Fibroblast of mammary gland (primary cell): ENCODE measurements around the gene HILPDA.
"Not testable (repeated sequence)": the region's sequence is repeated elsewhere in the genome, so short reads cannot be mapped to it uniquely, and the experiment has no call there.

ENCODE experiments used
- DNase-seq: peaks from one replicate; pipeline ENCODE4 v3.0.0-alpha.2; 2010; ENCODE audit warnings: low read depth
- H3K4me3 ChIP-seq: 2 replicates; pipeline ENCODE4 v1.5.1; 2011; ENCODE audit warnings: low read depth, mild to moderate bottlenecking, low read length, moderate library complexity; ENCODE audit not compliant: control insufficient read depth
- CTCF ChIP-seq: conservative IDR thresholded peaks from 2 replicates; pipeline ENCODE4 v1.5.1; 2011; ENCODE audit warnings: low read depth, low read length, inconsistent platforms; ENCODE audit not compliant: control insufficient read depth, insufficient read depth

Gene HILPDA

DNA sequence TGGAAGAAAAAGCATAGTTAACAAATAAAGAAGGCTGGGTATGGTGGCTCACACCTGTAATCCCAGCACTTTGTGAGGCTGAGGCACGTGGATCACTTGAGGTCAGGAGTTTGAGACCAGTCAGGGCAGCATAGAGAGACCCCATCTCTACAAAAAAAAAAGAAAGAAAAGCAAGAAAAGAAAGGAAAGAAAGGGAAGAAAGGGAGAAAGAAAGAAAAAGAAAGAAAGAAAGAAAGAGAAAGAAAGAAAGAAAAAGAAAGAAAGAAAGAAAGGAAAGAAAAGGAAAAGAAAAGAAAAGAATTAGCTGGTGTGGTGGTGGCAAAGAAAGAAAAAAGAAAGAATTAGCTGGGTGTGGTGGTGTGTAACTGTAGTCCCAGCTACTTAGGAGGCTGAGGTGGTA is 3.1 kb upstream of the HILPDA start:
- no peak overlapping the region for H3K4me3 ChIP-seq
- DNase-seq, result no peak
- no peak for TF ChIP-seq CTCF

DNA sequence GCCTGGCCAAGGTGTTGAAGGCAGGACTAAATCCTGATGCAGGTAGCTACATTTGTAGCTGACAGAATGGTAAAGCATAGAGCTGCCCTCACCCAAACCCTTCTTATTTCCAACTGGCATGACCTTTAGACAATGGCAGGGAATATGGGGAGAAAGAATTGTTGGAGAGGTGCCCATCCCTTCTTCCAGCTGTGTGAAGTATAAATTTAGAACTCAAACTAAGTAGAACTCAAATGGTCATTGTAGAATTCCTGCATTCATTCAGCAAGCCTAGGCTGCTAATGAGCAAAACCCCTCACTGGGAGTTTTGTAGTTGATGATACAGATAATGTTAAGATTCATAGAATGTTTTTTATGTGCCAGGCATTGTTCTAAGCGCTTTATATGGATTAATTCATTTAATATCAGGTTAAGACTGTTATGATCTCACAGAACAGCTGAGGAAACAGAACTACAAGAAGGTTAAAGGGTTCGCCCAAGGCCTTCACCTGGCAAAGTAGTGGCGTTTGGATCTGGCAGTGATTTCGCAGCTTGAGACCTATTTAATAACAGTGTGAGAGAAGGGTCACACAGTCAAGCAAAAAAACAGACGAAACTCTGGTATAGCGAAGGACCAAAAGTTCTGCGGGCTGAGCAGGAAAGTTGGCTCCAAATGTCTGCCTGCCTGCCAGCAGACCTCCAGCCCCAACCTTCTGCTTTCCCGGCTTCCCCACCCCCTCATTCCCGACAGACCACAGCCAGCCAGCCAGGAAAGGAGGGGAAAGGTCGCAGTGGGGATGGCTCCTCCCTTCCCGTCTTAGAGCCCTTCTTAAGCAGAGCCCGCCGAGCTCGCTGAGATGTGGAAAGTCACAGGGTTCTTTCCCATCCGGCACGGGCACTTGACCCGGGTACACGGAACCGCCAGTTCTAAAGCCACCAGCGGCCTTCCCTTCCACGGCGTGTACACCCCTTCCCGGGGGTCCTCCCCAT is 1.6 kb upstream of the HILPDA start:
- TF ChIP-seq CTCF, result no peak
- H3K4me3 ChIP-seq, result peak overlapping the region; percentile 23

GRCh38 chr7:128454808-128455542 is 703 bp upstream of the HILPDA start:
- peak; percentile 5 for TF ChIP-seq CTCF
- DNase-seq, result no peak
- peak overlapping the region; percentile 41 for H3K4me3 ChIP-seq

More for the DNA sequence above, 1.6 kb upstream of the HILPDA start:
- DNase-seq, result peak; percentile 96

GRCh38 chr7:128456255-128456725 is 612 bp downstream of the HILPDA start:
- peak overlapping the region; percentile 99 for H3K4me3 ChIP-seq
- no peak for TF ChIP-seq CTCF
- no peak for DNase-seq

GRCh38 chr7:128457385-128457784 is 1.7 kb downstream of the HILPDA start:
- DNase-seq, result not testable (repeated sequence)
- H3K4me3 ChIP-seq, result peak overlapping the region; percentile 99

DNA sequence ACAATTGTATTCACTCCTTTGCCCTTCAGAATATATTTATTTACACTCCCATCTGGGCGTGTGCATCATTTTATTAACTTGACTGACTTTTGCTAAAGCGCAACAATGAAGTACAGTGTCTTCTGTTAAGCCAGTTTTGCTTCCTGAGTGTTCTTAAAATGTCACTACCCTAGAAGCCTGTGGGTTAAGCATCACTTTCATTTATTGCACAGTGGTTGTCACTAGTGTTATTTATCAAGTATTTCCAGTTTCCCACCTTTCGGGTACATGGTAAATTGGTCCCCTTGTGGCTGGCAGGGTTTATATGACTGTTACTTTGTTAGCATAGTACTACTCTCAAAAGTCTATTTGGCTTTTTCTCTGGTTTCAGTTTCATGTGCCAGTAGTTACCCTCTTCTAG is 3.3 kb downstream of the HILPDA start:
- no peak for TF ChIP-seq CTCF
- no peak for DNase-seq
- H3K4me3 ChIP-seq, result no peak overlapping the region

GRCh38 chr7:128459394-128459878 is 3.8 kb downstream of the HILPDA start:
- TF ChIP-seq CTCF, result peak; percentile 79
- H3K4me3 ChIP-seq, result no peak overlapping the region
- peak; percentile 82 for DNase-seq
